NK-92 (cell line): ENCODE measurements around the gene APOC3.

Experiments
- DNase-seq: peaks from one replicate; lab custom pipeline; 2025; ENCODE audit not compliant: unreplicated experiment; lab: John Stamatoyannopoulos, UW

Gene APOC3

GRCh38 chr11:116847612-116848011, 17.9 kb downstream of the APOC3 start:
- DNase-seq = no peak

DNA sequence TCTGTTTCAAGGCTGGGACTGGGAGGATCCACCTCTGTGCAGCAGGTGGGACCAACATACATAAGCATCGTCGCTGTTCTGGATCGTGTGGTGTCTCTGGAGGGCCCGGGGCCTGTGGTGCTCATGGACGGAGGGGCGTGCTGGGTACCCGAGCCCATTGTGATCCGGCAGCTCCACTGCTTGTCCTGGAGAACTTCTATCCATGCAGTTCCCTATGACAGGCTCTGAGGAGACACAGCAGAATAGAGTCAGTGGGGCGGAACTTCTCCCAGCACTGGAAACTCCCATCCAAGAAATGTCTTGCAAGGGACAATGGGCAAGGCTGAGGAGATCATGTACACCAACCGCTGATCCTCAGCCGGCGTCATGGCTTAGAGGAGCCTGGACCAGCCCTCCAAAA, 19.4 kb downstream of the APOC3 start:
- no peak for DNase-seq

- DNase-seq = no peak
Measured at GRCh38 chr11:116849486-116849885, 19.8 kb downstream of the APOC3 start.

DNA sequence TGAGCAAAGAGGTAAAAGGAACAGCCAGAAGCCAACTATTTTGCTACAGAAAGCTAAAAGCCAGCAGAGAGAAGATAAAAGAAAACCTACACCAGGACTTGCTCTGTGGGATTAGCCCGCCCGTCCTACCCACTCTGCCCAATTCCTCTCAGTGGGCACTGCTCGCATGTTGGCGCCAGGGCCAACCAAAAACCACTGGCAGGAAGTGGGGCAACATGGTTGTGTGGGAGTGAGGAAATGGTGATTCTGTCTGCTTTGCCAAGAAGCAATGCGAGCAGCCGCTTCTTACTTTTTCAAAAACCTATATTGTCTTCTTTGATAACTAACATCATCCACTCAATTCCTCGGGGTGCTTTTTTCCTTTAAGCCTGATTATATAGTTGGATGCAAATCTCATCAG, 21.9 kb downstream of the APOC3 start:
- no peak for DNase-seq

GRCh38 chr11:116852261-116853031, 22.7 kb downstream of the APOC3 start:
- DNase-seq = no peak

- no peak for DNase-seq
Measured at GRCh38 chr11:116853461-116854073, 23.9 kb downstream of the APOC3 start.

DNA sequence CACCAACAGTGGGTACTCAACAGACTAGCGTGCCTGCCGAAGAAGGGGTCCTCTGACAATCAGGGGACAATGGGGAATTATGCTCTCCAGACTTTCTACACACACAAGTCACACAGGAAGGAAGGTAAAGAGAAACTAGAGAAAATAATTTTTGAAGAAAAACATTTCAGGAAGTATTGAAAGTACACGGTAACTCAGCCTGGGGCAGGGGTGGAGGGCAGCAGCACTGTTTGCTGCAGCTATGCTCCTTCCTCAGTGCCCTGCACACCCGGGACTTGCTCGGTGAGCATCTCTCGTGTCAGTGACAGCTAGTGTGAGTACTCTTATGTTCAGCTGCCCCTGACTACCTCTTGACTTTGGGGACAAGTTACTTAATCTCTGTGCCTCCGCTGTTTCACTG, 25.7 kb downstream of the APOC3 start:
- DNase-seq = no peak

- DNase-seq = no peak
Measured at GRCh38 chr11:116856423-116856822, 26.7 kb downstream of the APOC3 start.

GRCh38 chr11:116857316-116857715, 27.6 kb downstream of the APOC3 start:
- no peak for DNase-seq

GRCh38 chr11:116857936-116858335, 28.2 kb downstream of the APOC3 start:
- no peak for DNase-seq

DNA sequence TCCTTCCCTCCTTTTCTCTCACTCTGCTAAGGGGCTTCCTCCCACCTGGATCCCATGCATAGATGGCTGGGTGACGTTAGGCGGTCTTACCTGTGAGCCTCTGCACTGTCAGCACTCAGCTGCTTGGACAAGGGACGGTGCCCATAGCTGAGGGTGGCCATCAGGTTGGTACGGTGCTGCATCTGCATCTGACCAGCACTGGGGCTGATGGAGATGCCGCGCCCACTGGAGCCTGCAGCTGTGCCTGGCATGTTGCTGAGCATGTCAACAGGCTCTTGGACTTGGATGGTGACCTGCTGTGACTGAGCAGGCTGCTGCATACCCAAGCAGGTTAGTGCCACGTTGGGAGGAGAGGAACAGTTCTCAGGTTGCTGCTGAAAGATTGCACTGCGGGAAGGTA, 29.5 kb downstream of the APOC3 start:
- no peak for DNase-seq

GRCh38 chr11:116860303-116860702, 30.6 kb downstream of the APOC3 start:
- no peak for DNase-seq

- DNase-seq = no peak
Measured at GRCh38 chr11:116861539-116861938, 31.8 kb downstream of the APOC3 start.

GRCh38 chr11:116862185-116862584, 32.5 kb downstream of the APOC3 start:
- DNase-seq = no peak

DNA sequence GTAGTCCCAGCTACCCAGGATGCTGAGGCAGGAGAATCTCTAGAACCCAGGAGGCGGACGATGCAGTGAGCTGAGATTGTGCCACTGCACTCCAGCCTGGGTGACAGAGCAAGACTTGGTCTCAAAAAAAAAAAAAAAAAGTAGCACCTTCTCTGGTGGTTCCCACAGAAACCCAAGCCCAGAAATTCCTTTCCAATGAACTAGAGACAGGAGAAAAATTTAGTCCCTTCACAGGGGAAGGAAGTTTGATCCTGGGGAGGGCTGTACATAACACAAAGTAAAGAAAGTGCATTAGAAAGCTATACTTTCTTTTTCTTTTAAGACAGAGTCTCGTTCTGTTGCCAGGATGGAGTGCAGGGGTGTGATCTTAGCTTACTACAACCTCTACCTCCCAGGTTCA, 33.2 kb downstream of the APOC3 start:
- no peak for DNase-seq

- no peak for DNase-seq
Measured at GRCh38 chr11:116864531-116864930, 34.8 kb downstream of the APOC3 start.

GRCh38 chr11:116865696-116866095, 36.0 kb downstream of the APOC3 start:
- DNase-seq = no peak

DNA sequence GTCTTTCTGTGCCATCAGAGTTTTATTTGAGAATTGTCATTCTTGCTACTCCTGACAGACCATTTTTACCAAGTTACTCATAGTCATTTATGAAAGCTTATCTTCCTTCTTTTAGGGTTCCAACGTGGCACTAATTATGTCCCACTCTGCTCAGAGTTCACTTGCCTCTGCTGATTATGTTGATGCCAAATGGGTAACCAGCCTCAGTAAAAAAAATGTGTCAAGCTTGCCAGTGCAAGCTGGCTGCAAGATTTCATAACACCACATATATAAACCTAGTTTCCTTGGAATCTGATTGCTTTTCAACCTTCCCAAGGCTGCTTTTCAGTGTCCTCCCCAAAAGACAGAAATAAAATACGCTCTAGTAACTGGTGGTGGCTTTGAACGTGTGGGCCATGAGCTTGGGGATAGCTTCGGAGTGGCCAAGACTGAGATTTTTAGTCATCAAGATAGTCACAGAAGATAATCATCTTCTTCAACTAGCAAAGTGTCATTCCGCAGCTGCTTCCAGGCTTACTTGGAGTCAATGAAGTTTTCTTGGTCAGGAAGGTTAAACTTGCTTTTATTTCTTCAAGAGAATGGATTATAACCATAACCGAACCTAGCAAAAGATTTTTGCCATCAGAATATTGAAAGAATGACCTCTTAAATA, 37.2 kb downstream of the APOC3 start:
- DNase-seq = no peak

DNA sequence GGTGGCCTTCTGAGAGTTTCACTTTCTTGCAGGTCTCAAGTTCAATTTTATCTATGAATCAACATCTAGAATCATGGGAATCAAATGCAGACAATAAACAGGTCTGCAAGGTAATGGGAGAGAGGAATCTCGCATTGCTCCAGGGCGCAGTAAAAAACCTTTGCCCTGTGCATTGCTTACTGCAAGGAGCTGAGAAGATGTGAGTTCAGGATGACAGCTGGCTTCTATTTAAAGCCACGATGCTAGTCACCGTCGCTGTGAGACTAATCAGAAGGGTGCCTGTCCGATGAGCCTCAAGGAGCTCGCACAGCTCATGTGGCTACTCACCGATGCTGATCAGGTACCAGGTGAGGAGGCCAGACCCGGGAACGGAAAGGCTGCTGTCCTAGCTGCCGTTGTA, 37.9 kb downstream of the APOC3 start:
- DNase-seq = no peak

DNA sequence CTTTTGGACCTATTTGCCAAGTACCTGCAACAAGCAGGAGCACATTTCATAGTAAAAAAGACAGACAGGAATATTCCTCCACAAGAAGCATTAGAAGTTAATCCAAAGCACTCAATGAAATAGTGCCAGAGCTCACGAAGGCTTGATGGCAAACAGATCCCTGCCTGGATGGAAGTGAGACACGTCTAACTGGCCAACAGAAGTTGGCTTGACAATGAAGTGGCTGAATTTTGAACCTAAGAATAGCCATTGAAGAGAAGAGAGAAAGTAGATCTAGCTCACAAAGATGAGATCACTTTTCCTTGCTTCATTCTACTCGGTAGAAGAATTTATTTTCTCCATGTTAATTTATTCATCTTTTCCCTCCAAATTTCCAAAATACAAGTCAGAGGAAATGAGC, 38.4 kb downstream of the APOC3 start:
- no peak for DNase-seq

- DNase-seq = no peak
Measured at GRCh38 chr11:116869610-116870009, 39.9 kb downstream of the APOC3 start.

- DNase-seq = no peak
Measured at GRCh38 chr11:116870054-116870453, 40.3 kb downstream of the APOC3 start.
